NCI-H2107 treated with DMSO at 0.1 percent for 48 hours (cell line): ENCODE data around the gene DNAJC5G.

ENCODE experiments used
- DNase-seq: peaks from one replicate; lab custom pipeline; 2025; ENCODE audit not compliant: unreplicated experiment; lab: John Stamatoyannopoulos, UW

The DNAJC5G gene, protein sequence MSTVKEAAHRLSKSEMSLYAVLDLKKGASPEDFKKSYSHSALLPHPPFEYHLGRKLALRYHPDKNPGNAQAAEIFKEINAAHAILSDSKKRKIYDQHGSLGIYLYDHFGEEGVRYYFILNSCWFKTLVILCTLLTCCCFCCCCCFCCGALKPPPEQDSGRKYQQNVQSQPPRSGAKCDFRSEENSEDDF

GRCh38 chr2:27275211-27276150 is at the start of gene DNAJC5G:
Gene DNAJC5G (plus strand): TSS chr2:27275433. CDS start chr2:27276729, 1,296 bp downstream.
- DNase-seq: no peak

DNA sequence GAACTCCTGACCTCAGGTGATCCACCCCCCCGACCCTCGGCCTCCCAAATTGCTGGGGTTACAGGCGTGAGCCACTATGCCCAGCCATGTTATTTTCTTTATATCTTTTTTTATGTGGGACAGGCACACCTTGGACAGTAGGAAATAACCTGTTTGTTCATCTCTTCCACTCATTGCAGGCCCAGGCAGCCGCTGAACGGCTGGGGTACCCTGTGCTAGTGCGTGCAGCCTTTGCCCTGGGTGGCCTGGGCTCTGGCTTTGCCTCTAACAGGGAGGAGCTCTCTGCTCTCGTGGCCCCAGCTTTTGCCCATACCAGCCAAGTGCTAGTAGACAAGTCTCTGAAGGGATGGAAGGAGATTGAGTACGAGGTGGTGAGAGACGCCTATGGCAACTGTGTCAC is 49.7 kb upstream of the DNAJC5G start:
- no peak for DNase-seq

DNA sequence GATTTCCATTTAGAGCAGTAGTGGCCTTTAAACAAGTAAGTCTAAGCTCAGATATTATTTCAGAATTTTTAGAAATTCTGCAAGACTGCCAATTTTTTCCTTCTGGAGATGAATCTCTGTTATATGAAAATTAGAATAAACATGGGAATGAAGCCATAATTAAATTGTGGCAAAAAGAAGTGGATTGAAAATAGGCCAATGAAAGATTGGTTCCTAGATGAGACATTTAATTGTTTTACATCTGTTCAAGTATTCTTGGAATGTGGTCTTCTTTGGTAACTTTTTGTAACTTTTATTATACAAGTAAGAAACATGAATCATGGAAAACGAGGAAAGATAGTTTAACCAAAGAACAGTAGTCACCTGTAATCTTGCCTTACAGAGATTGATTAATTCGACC is 47.7 kb upstream of the DNAJC5G start:
- no peak for DNase-seq

DNA sequence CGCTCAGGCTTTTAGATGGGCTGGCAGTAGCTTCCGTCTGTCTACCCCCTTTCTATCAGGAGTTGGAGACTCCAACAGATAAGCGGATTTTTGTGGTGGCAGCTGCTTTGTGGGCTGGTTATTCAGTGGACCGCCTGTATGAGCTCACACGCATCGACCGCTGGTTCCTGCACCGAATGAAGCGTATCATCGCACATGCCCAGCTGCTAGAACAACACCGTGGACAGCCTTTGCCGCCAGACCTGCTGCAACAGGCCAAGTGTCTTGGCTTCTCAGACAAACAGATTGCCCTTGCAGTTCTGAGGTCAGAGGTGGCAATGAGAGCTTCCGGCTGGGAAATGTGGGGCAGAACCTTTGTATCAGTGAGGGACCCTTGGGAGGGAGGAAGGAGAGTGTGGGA is 43.3 kb upstream of the DNAJC5G start:
- no peak for DNase-seq

- DNase-seq: no peak
Observed at GRCh38 chr2:27233341-27233740, 41.9 kb upstream of the DNAJC5G start.

DNA sequence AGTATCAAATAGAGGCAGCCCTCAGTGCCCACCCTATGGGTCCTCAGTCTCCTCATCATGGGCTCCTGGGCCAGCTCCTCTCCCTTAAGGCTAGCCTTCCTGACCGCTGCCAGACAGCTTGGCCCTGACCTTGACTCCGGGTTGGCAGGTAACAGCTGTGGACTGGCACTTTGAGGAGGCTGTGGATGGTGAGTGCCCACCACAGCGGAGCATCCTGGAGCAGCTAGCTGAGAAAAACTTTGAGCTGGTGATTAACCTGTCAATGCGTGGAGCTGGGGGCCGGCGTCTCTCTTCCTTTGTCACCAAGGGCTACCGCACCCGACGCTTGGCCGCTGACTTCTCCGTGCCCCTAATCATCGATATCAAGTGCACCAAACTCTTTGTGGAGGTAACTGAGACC is 39.1 kb upstream of the DNAJC5G start:
- DNase-seq: no peak

GRCh38 chr2:27236626-27237025 is 38.6 kb upstream of the DNAJC5G start:
- no peak for DNase-seq

DNA sequence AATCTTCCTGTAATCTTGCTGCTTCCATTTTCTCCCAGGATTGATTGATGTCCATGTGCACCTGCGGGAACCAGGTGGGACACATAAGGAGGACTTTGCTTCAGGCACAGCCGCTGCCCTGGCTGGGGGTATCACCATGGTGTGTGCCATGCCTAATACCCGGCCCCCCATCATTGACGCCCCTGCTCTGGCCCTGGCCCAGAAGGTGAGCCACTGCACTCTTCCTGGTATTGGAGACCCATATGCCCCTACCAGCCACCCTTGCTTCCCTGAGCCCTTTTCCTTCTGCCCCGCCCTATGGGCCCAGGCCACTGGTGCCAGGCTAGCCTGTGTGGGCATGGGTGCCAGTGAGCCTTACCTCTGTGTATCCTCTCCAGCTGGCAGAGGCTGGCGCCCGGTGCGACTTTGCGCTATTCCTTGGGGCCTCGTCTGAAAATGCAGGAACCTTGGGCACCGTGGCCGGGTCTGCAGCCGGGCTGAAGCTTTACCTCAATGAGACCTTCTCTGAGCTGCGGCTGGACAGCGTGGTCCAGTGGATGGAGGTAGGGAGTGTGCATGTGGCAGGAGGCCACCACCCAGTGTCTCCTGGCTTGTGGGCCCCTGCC is 37.8 kb upstream of the DNAJC5G start:
- no peak for DNase-seq

GRCh38 chr2:27238976-27239375 is 36.3 kb upstream of the DNAJC5G start:
- DNase-seq: no peak

GRCh38 chr2:27240406-27240805 is 34.8 kb upstream of the DNAJC5G start:
- no peak for DNase-seq

DNA sequence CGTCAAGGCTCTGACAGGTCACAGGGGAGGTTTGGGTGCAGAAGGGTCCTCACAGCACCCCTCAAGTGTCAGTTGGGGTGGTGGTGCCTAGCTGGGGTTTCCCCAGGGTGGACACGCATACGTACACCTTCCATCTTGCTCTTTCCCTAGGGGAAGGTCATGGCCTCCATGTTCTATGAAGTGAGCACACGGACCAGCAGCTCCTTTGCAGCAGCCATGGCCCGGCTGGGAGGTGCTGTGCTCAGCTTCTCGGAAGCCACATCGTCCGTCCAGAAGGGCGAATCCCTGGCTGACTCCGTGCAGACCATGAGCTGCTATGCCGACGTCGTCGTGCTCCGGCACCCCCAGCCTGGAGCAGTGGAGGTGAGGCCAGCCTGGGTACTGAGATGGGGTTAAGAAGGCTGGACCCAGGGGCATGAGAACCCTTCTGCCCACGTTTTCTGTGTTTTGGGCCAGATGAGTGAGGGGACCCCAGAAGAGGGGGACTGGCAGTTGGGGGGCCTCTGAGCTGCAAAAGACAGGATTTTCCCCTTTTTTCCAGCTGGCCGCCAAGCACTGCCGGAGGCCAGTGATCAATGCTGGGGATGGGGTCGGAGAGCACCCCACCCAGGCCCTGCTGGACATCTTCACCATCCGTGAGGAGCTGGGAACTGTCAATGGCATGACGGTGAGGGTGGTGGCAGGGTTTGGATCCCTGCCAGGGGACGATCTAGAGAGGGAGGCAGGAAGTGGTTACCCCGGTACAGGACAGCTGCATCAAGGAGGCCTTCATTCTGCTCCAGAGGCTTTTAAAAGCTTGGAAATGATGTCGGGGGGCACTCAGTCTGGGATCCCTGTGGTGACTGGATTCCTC is 33.2 kb upstream of the DNAJC5G start:
- no peak for DNase-seq

GRCh38 chr2:27242614-27242951 is 32.6 kb upstream of the DNAJC5G start:
- no peak for DNase-seq

- DNase-seq: no peak
Observed at GRCh38 chr2:27243391-27244130, 31.7 kb upstream of the DNAJC5G start.

GRCh38 chr2:27245116-27245515 is 30.1 kb upstream of the DNAJC5G start:
- no peak for DNase-seq

DNA sequence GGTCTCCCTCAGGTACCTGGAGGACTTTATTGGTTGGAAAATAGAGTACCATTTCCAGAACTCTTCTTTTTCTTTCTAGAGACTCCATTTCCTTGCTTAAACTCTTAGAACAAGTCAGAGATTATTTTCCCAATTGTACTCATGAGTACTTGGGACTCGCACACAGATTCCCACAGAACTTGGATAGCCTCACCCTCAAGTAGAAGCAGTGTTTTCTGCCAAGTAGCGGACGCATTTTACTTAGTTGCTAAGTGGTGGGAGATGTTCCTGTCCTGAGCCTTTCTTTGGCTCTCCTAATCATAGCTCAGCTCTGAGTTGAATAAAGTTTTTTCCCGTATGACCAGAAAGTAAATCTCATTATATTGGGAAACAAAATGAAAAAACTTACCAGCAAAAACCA is 29.6 kb upstream of the DNAJC5G start:
- DNase-seq: no peak

GRCh38 chr2:27247893-27248292 is 27.3 kb upstream of the DNAJC5G start:
- no peak for DNase-seq

DNA sequence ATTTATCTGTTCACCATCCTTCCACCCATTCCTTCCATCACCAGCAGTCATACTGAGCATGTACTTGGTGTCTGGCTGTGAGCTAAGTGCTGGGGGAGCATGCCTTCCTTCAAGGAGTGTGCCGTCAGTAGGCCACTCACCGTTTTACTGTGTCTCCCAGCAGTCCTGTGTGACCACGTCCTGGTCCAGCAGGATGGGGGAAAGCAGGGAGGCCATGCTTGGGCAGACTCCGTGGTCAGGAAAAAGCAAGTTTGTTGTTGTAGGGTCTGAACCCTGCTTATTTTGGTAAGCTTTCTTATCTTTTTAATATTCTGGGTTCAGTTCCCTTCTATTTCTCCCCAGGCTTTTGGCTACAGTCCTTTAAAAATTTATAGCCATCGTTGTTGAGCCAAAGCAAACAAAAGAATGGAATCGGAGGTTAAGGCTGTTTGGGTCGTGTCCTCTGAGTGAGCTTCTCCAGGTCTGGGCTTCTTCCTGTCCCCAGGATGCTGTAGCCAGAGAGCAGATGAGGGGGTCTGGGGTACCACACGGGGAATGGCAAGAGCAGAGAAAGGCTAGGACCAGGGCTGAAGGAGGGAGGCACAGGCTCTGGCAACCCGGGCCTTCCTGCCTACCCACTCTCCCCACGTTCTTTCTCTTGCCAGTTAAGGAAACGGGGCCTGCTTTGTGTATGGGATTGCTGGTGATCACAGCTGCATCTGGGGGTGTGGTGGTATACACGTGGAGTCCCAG is 25.9 kb upstream of the DNAJC5G start:
- no peak for DNase-seq

DNA sequence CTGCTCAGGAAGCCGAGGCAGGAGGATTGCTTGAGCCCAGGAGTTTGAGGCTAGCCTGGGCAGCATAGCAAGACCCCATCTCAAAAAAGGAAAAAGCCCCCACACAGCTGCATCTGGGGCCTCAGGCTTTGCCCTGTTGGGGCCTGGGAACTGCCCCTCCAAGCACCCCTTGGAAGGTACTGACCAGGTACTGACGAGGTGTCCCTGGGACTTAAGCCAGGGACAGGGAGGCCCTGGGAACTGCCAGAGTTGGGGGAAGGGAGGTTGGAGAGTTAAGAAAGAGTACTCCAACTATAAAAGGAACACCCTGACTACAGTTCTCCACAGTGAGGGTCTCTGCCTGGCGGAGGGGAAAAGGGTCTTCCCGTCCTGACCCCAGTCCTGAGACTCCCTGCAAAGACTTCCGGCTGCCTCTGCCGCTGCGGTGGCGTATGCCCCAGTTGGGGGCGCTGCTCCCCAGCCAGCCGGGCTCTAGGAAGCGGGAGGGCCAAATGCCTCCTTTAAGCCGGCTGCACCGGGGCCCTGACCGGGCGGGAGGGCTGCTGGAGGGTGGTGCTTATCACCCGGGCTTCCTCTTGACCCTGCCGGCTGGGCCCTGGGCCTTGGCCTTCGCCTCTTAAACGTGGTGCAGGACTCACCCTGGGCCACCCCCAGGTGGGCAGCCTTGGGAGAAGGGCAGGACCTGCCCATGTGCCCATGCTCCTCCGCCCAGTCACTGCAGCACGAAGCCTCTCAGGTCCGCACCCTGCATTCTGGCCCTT is 25.2 kb upstream of the DNAJC5G start:
- DNase-seq: no peak
